GM18511 (cell line): ENCODE data around the gene BST1.

Source experiments
- ATAC-seq: cut with Tn5 transposase; IDR thresholded peaks from one replicate; pipeline ENCODE4 v1.9.1; 2021; ENCODE audit warnings: mild to moderate bottlenecking, moderate library complexity; ENCODE audit not compliant: unreplicated experiment

BST1 gene

DNA sequence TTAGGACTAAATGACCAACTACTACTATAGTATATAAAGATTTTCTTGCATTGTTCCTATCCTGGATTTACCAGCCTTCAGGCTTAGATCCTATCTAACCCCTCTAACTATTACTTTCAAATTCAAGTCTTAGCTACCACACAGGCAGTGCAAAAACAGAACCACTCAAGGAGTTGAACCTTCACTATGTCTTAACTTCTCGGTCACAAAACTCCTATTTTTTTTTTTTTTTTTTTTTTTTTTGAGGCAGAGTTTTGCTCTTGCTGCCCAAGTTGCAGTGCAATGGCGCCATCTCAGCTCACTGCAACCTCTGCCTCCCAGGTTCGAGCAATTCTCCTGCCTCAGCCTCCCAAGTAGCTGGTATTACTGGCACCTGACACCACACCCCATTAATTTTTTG, 27.5 kb upstream of the BST1 start:
- ATAC-seq = peak; percentile 46

DNA sequence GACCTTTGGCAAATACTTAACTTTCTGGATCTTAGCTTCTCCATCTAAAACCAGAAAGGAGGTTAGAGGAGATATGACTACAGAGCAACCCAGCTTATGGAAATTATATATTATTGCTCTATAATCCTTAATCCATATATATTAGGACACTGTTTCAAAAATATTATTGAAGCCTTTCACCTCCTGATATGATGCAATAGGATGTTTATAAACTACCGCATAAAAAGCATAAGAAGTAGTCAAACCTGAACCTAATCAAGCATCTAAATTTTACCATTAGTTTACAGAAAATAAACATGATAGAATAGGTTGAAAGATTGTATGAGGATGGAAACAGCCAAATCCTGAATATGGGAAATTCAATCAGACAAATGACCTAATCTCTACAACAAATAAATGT, 26.8 kb upstream of the BST1 start:
- no peak for ATAC-seq

DNA sequence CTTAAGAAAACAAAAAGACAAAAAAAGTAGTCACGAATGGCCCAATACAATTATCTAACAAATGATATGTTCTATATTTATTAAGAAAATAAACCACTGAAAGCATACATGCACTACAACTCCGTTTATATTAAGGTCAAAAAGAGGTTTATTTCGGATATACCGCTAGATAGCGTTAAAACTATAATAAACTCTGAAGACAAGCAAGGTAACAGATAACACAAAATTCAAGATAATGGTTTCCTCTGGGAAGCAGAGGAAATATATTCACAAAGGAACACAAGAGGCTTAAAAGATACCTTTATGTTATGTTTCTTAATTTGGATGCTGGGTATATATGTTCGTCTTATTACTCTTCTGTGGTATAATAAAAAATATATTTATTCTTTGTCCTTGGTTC, 26.0 kb upstream of the BST1 start:
- no peak for ATAC-seq

DNA sequence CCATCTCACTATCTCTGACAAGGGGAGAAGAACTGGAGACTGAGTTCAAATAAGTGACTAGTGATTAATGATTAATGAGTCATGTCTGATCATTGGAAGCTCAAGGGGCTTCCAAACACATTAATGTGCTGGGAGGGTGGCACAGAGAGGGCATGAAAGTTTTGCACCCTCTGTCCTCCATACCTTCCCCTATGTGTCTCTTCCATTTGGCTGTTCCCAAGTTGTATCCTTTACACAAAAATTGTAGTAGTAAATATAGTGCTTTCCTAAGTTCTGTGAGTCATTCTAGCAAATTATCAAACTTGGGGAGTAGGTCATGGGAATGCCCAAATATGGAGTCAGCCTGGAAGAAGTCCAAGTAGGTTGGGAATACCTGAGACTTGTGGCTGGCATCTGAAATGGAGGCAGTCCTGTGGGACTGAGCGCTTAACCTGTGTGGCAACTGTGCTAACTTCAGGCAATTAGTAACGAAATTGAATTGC, 25.3 kb upstream of the BST1 start:
- no peak for ATAC-seq

DNA sequence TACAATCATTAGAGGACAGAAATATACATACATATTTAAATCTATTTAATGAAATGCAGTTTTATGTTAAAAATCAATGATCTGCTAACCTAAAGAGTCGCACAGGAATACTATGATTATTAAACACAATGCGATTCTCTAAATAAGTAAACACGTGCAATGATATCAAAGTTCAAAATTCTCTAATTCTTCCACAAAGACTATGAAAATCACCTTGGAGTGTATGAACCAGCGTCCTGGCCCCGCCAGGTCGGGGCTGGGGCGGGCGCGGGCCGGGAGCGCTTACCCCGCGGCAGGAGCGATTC, 21.8 kb upstream of the BST1 start:
- ATAC-seq = no peak

DNA sequence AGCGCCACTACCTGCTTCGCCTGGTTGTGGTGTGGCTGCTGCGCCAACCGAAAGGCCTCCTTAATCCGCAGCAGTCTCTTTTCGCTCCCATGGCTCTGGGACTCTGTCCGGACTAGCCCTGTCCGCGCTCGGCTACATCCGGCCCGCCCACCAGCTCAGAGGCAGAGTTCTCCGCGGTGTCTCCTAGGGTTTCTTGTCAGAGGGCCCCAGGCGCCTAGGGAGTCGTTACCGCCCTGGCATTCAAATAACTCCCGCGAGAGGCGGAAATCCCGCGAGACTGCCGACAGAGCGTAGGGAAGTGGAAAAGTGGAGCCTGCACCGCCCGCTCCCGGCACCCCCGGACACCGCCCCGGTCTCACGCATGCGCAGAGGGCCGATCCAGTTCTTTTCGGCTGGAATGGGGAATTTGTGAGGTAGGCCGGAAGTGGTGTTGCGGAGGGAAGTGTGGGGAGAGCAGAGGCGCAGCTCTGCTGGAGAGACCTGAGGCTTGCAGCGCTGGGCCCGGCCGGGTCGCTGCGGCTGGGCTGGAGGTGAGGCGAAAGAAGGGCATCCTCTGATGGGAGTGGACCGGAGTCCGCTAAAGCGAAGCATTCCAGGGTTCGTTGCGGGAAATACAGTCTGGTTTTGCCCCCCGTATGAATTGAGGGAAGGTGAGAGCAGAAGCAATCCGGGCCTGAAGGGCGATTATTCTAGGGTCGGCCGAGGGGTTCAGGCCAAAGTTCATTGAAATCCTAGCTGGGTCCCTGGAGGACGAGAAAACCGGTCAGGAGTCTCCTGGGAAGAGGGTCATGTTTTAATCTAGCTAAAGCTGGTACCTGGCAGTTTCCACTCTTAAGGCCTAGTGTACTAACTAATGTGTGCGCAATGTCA, 21.3 kb upstream of the BST1 start, which contains the start of gene FAM200B:
Gene FAM200B (plus strand): TSS at position 456 of the 870 bp plus-strand sequence. CDS start 5,151 bp downstream, outside the sequence.
- ATAC-seq = peak; percentile 92

DNA sequence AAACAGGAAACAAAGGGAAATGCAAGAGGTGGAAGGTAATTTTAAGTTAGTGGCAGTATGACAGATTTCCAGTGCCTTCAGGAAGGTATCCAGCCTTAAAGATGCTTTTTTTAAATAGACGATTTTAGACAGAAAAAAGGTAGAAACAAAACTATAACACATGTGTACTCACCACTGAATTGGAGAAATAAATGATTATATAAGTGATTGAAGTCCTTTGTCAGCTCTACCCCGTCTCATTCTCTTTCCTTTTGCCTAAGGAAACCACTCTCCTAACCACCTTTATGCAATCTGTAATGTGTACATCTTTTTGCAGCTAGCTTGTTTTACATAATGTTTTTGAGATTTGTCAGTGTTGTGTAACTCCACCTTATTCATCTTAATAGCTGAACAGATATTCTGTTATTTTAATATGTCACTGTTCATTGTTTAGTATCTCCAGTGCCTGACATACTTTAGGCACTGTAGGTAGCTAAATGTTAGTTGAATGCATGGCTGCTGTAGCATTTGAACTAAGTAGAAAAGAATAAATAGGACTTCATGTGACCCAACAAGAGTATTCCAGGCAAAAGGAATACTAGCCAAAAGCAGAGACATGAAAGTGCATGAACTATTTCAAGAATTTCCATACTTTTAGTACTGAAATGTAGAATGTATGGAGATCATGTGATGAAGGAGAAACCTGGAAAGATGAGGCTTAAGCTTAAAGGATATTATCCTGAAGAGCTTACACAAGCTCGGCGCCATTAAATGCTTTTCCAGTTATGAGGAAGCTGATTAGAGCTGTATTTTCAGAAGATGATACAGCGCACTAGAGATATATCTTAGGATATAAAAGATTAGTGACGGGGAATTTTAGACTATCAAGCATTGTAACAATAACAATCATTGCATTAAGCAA, 20.4 kb upstream of the BST1 start:
- no peak for ATAC-seq

DNA sequence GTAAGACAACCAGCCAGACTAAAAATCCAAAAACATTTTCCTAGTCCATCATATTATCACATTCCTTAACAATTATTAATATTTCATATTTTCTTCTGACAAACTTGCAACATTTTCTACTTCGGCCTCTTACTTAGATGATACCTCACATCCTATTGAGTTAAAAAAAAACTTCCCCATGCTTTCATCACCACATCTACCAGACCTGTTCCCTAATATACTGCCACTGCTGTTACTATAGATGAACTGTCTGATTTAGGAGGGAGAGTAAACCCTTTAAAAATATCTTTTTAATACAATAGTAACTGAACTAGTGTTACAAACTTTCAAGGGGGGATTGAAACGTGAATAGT, 19.7 kb upstream of the BST1 start:
- ATAC-seq = no peak

DNA sequence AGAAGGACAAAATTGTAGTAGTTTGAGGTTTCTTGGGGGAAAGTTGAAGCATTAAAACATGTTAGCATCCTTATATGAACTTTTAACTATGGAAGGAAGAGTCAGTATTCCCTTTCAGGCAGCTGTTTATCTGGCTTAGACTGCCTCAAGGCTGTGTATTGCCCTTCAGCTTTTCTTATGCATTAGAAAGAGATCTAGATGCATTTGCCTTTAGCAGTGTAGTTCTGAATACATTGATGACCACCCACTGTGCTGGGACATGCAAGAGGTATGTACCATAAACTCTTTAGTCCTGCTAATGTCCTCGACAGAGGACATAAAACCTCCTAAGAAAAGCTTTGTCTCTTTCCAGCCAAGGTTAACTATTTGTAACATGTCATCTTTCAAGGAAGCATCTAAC, 18.4 kb upstream of the BST1 start:
- no peak for ATAC-seq

DNA sequence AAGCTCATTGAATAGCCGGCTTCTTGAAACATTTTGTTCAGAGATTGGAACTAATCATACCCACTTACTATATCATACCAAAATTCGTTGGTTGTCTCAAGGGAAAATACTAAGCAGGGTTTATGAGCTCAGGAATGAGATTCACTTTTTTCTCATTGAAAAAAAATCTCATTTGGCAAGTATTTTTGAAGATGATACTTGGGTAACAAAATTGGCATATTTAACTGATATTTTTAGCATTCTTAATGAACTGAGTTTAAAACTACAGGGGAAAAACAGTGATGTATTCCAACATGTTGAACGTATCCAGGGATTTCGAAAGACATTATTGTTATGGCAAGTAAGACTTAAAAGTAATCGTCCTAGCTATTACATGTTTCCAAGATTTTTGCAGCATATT, 14.8 kb upstream of the BST1 start:
- ATAC-seq = no peak

DNA sequence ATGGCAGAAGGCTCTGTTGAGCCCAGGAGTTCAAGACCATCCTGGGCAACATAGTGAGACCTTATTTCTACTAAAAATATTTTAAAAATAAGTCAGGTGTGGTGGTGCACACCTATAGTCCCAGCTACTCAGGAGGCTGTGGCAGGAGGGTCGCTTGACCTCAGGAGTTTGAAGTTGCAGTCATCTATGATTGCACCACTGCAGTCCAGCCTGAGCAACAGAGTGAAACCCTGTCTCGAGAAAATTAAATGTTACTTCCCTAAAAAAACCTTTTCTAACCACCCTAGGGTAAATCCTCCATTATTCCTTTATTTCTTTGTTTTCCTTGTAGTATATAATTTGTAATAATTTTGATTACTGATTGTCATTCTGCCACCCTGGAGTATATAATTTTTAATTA, 13.3 kb upstream of the BST1 start:
- ATAC-seq = no peak

DNA sequence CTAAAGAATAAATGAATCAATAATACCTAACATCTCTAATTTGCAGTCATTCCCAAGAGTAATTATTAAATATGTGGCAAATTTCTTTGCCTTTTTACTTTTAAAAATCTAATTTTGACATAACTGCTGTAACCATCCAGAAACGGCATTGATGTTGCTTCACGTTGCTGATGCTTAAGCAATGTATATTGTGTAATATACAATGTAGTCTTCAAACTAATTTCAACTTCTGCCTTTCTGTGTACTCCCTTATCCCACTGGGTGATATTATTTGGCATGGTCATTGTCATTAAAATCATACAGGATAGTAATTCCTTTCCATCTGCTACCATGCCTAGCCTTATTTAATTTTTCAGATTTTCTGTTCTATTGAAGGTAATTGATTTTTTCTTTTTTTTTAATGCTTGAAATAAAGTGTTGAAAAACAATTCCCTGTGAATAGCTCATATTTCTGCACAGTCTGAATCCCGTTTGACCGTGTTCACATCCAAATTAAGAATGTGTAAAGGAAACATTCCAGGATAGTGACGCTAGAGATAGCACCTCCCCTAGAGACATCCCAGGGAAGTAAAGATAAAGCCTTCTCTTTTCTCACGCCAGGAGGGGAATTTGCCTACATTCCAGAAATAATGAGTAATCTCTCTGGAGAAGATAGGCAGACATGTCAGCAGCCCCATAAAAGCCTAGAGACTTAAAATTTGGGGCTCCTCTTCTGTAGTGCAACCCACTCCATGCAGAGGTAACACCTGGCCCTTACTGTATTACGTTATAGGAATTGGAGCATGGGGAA, 12.7 kb upstream of the BST1 start:
- no peak for ATAC-seq

DNA sequence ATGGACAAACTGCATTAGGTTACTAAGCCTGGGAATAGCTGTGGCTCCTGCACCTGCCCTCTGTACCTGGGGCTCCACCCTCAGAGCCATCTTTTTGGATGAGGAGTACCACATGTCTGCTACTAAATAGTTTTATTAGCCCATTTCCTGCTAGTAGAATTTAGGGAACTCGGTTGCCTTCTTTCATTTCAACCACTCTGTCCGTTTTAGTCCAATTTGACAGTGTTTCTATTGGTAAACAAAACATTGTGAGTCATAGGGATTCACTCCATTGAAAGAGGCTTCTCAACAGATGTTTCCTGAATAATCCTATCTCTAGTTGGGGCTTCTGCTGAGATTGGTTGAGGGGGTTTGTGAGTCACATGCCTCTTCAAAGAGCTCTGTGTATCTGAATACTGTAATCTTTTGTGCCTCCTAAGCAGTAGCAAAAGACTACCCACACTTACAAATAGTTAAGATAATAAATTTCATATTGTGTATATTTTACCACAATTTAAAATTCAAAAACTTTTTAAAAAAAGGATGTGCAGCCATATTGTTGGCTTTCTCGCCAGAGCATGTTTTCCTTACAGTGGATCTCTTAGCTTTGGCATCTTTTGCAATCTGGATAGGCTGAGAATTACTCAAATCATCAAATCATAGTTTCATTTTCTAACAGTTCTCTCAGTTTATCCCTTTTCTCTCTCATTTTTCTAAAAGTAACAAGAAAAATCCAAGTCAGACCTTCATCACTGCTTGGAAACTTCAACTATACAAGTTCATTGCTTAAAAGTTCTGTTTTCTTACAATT, 11.3 kb upstream of the BST1 start:
- ATAC-seq = no peak

DNA sequence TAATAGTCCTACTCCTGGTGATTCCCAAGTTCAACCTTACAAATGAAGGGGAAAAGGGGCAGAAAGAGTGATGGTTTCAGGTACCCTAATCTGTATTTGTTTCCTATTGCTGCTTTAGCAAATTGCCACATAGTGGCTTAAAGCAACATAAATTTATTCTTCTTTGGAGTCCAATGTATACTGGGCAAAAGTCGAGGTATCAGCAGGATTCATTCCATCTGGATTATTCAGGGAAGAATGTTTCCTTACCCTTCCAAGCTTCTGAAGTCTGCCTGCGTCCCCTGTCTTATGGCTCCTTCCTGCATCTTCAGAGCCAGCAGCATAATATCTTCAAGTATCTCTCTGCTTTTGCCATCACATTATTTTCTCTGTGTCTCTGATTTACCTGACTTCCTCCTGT, 10.3 kb upstream of the BST1 start:
- ATAC-seq = no peak

DNA sequence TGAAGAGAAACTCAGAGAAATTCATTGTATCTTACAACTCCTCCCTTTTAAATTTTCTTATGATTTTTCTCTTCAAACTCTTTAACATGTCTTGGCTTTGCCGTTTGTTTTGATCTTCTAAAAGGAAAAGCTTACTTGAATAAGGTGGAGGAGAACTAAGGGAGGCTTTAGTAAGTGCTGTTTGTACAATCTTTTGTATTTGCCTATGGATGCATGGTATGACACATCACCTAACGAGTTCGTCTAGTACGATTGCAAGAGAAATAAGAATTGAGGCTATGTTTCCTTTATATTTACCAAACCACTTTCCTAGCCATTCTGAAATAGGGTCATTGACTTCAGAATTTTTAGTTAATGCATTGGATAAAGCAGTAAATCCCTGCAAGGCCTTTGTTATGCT, 8.4 kb upstream of the BST1 start:
- ATAC-seq = no peak

DNA sequence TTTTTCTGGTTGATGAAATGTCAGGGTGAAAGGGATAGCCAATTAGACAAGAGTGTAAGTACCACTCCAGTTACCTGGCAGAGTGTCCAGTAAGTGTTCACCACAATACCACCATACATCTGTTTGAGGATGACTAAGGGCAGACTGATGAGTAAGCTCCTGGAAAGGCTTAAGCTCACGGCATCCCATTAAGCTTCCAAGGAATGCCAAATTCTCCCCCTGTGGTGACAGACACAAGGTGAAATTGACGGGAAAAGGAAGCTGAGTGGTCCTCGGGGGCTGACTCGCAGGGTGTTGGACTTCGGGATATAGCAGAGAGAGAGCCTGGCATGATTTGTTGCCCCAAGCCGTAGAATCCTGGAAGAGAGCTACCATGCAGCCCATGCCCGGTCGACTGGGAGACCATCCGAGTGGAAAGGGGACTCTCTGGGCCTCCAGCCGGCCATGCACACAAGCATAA, 7.6 kb upstream of the BST1 start:
- ATAC-seq = no peak

DNA sequence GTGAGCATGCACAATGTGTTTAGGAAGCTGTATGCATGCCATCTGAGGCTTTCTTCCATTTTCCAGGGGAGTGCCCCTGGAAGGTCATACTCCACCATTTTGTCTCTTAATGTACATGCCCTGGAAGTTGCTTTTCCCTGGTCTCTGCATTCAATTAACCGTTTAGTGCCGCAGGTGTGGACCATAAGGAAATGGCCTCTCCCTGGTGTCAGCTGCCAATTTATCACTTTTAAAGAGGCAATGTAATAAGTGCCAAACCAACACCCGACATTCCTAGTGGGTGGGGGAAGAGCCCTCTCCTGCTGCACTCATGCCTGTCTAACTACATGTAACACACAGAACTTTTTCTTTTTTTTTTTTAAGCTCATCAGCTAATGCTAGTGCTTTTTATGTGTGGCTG, 7.1 kb upstream of the BST1 start:
- ATAC-seq = no peak

DNA sequence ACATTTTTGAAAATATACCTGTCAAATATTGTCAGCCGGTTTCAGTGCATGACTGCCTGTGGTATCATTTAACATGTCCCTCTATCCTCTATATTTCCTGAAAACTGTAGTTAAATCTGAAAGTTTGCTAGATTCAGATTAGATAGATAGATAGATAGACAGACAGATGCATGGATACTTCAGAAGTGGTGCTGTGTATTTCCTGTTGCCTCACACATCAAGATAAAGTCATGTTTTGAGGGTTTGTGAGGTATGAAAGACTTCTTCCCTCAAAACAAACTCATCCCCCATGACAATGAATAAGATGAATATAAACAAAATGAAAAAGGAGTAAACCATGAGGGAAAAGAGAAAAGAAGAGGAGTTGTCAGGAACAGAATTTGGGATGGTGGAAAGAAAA, 6.0 kb upstream of the BST1 start:
- ATAC-seq = no peak

DNA sequence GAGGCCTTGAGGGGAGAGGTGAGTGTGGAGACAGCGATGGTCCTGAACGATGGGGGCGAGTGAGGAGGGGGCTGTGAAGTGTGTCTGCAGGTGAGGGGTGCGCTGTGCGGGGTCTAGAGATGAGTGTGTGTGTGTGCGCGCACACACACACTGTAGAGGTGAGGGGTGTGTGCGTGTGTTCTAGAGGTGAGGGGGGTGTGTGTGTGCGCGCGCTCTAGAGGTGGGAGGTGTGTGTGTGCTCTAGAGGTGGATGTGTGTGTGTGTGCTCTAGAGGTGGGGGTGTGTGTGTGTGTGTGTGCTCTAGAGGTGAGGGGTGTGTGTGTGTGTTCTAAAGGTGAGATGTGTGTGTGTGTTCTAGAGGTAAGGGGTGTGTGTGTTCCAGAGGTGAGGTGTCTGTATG, 574 bp downstream of the BST1 start:
- ATAC-seq = no peak

DNA sequence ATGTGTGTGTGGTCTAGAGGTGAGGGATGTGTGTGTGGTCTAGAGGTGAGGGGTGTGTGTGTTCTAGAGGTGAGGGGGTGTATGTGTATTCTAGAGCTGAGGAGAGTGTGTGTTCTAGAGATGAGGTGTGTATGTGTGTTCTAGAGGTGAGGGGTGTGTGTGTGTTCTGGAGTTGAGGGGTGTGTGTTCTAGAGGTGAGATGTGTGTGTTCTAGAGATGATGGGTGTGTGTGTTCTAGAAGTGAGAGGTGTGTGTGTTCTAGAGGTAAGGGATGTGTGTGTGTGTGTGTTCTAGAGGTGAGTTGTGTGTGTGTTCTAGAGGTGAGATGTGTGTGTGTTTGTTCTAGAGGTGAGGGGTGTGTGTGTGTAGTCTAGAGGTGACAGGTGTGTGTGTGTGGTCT, 1.3 kb downstream of the BST1 start:
- no peak for ATAC-seq
